Hepatocyte (in vitro differentiated cells): ENCODE data around the gene DVL1. TPM values are rescaled to one million over a fixed set of nuclear protein-coding genes. Genes with fewer than 3 reads are reported as not detected.

Experiments
- DNase-seq: peaks from one replicate; pipeline ENCODE4 v3.0.0-alpha.2; 2016; ENCODE audit warnings: low spot score
- H2AFZ ChIP-seq: fragments of 200-600 bp; sonication (generic); 2 replicates; pipeline ENCODE4 v1.6.0; 2016; ENCODE audit warnings: antibody characterized with exemption, mild to moderate bottlenecking
- H3K27ac ChIP-seq: fragments of 200-600 bp; sonication (generic); 2 replicates; pipeline ENCODE4 v1.5.1; 2016; ENCODE audit warnings: mild to moderate bottlenecking
- H3K27me3 ChIP-seq: fragments of 200-600 bp; sonication (generic); 2 replicates; pipeline ENCODE4 v1.6.1; 2016
- H3K36me3 ChIP-seq: fragments of 200-600 bp; sonication (generic); replicated peaks from 2 replicates; pipeline ENCODE4 v1.5.1; 2016; ENCODE audit warnings: low read depth; ENCODE audit not compliant: insufficient read depth
- H3K4me1 ChIP-seq: fragments of 200-600 bp; sonication (generic); 2 replicates; pipeline ENCODE4 v1.5.1; 2016; ENCODE audit warnings: mild to moderate bottlenecking, moderate library complexity; ENCODE audit not compliant: insufficient read depth
- H3K4me2 ChIP-seq: fragments of 200-600 bp; sonication (generic); 2 replicates; pipeline ENCODE4 v1.6.0; 2016
- H3K4me3 ChIP-seq: fragments of 200-600 bp; sonication (generic); 2 replicates; pipeline ENCODE4 v1.5.1; 2016; ENCODE audit warnings: mild to moderate bottlenecking
- H3K79me2 ChIP-seq: fragments of 200-600 bp; sonication (generic); 2 replicates; pipeline ENCODE4 v1.6.0; 2017; ENCODE audit warnings: mild to moderate bottlenecking
- H3K9me2 ChIP-seq: fragments of 200-600 bp; sonication (generic); replicated peaks from 2 replicates; pipeline ENCODE4 v1.6.0; 2017; ENCODE audit warnings: mild to moderate bottlenecking; ENCODE audit not compliant: insufficient read depth
- H3K9me3 ChIP-seq: fragments of 200-600 bp; sonication (generic); 2 replicates; pipeline ENCODE4 v1.5.1; 2016; ENCODE audit warnings: low read depth, mild to moderate bottlenecking
- H4K20me1 ChIP-seq: fragments of 200-600 bp; sonication (generic); 2 replicates; pipeline ENCODE4 v1.6.0; 2016; ENCODE audit warnings: mild to moderate bottlenecking; ENCODE audit not compliant: insufficient read depth, poor library complexity, severe bottlenecking
- CTCF ChIP-seq: fragments of 200-600 bp; sonication (generic); IDR thresholded peaks from 2 replicates; pipeline ENCODE4 v1.5.1; 2016; ENCODE audit warnings: antibody characterized with exemption, mild to moderate bottlenecking; ENCODE audit not compliant: poor library complexity
- EZH2 ChIP-seq: fragments of 200-600 bp; sonication (generic); IDR thresholded peaks from 2 replicates; pipeline ENCODE4 v1.6.1; 2016; ENCODE audit warnings: antibody characterized with exemption, mild to moderate bottlenecking, borderline replicate concordance
- EZH2phosphoT487 ChIP-seq: fragments of 200-600 bp; sonication (generic); IDR thresholded peaks from one replicate; pipeline ENCODE4 v1.6.1; 2018; ENCODE audit warnings: antibody characterized with exemption, mild to moderate bottlenecking, low read depth, moderate library complexity; ENCODE audit not compliant: unreplicated experiment, severe bottlenecking
- WGBS: methylation state at CpG from one replicate; pipeline ENCODE4 v1.1.6; 2016; ENCODE audit warnings: low lambda C conversion rate; ENCODE audit errors: missing lambda C conversion rate; 5-methylcytosine and 5-hydroxymethylcytosine counted together
- polyA plus RNA-seq: library from polyadenylated mRNA; unstranded; fragments of >200 nt; fragmentation: Nextera tagmentation; extraction: Ambion mirVana; gene quantifications from 2 replicates; pipeline ENCODE4 v1.2.1, GENCODE V29; 2016
- total RNA-seq: library from RNA; depleted of rRNA; stranded (reverse); fragments of >200 nt; gene quantifications from 2 replicates; pipeline ENCODE4 v1.2.3, GENCODE V29; 2014

Gene DVL1
- total and polyA plus RNA-seq, 2 experiments from 2014 or later, result 49.1 to 61.6 TPM

DNA sequence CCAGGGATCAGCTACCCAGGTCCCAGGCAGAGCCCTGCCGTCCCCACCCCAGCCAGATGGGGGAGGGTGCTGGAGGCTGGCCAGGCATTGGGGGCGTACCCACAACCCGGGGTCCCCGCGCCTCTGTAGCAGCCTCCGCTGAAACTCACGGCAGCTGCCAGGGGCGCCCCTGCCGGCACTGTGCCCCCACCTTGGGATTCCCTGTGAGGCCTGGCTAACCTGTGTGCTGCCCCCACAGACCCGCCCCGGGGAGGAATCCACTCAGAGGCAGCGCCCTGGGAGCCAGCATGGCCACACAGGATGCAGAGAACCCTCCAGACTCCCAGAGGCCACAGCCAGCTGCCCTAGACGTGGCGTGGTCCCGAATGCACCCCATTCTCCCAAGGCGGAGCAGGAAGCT, 3.8 kb downstream of the DVL1 start:
- H3K9me2 ChIP-seq, result no peaks in the 10 kb centered on the region
- H3K27me3 ChIP-seq, result no peaks in the 10 kb centered on the region
- TF ChIP-seq CTCF (no peak), EZH2phosphoT487 (no peak), EZH2 (no peak)
- peak overlapping the region; percentile 27 for H3K27ac ChIP-seq
- no peaks in the 10 kb centered on the region for H3K9me3 ChIP-seq
- peaks cover 42% of the 10 kb centered on the region for H4K20me1 ChIP-seq
- WGBS, result 84% methylated on average over 10 of the region's 16 CpGs
- H3K4me3 ChIP-seq, result no peak overlapping the region
- no peaks in the 10 kb centered on the region for H3K36me3 ChIP-seq
- peak overlapping the region; percentile 57 for H3K4me2 ChIP-seq
- no peak overlapping the region for H2AFZ ChIP-seq
- H3K79me2 ChIP-seq, result peaks cover 63% of the 10 kb centered on the region
- no peak for DNase-seq
- peaks cover 39% of the 10 kb centered on the region for H3K4me1 ChIP-seq

DNA sequence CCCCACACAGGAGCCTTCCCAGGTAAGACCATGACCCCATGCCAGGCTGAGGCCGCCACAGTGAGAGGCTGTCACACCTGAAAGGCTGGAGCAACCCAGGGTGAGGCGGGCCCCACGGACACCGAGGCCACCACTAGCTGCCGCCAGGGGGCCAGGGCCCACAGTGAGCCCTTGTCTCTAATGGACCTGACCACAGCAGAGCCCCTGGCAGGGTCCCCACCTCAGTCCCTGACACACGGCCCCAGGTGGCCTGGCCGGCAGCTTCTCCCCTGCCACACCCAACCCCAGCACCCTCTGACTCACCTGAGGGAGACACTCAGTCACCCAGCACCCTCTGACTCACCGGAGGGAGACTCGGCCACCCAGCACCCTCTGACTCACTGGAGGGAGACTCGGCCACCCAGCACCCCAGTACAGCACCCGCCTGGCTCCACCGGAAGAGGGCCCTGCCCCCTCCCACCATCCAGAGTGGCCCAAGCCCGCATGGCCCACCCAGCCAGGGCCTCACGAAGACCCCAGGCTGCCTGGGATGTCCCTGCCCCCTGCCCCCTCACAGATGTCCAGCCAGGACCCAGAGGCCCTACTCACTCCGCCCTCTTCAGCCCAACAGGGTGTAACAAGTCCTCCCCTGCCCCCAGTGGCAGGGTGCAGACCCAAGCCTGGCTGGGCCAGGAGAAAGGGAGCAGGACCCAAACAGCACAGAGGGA, 4.4 kb downstream of the DVL1 start:
- peak overlapping the region; percentile 57 for H3K4me2 ChIP-seq
- H3K79me2 ChIP-seq, result peaks cover 63% of the 10 kb centered on the region
- no peaks in the 10 kb centered on the region for H3K9me2 ChIP-seq
- peak; percentile 77 for DNase-seq
- peak overlapping the region; percentile 27 for H3K27ac ChIP-seq
- no peaks in the 10 kb centered on the region for H3K27me3 ChIP-seq
- no peaks in the 10 kb centered on the region for H3K9me3 ChIP-seq
- H3K4me3 ChIP-seq, result no peak overlapping the region
- H4K20me1 ChIP-seq, result peaks cover 42% of the 10 kb centered on the region
- no peaks in the 10 kb centered on the region for H3K36me3 ChIP-seq
- 72% methylated on average over 10 of the region's 15 CpGs for WGBS
- peaks cover 39% of the 10 kb centered on the region for H3K4me1 ChIP-seq
- no peak overlapping the region for H2AFZ ChIP-seq
- TF ChIP-seq EZH2phosphoT487, result no peak
- TF ChIP-seq CTCF, result peak; percentile 46

DNA sequence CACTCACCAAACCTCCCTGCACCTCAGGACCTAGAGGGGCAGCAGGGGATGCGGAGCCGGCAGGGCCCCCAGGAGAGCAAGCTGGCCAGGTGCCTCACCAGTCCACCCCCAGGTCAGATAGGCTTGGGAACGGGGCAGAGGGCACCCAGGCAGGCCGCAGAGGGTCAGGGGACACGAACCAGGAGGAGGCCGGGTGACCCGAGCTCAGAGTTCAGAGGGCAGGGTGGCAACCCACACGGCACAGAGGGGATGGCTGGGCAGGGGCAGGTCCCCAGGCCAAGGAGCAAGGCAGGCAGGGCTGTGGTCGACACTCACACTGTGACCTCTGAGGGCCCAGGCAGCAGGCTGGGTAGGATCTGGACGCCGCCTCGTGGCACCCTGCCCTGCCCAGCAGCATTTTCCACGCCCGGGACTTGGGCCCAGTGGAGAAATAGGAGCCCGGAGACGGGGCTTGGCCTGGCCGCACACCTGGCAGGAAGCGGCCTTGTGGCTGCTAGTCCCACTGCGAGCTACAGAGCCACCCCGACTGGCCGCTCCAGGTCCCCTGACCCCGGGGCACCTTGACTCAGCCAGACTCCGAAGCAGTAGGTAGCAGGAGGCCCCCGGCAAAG, 5.3 kb downstream of the DVL1 start:
- Histone ChIP-seq H2AFZ (no peak overlapping the region), H3K27ac (no peak overlapping the region), H3K4me2 (no peak overlapping the region), H3K79me2 (peaks cover 63% of the 10 kb centered on the region), H3K27me3 (no peaks in the 10 kb centered on the region), H3K4me3 (no peak overlapping the region), H3K36me3 (no peaks in the 10 kb centered on the region), H3K9me3 (no peaks in the 10 kb centered on the region), H3K9me2 (no peaks in the 10 kb centered on the region), H3K4me1 (peaks cover 39% of the 10 kb centered on the region), H4K20me1 (peaks cover 42% of the 10 kb centered on the region)
- no peak for TF ChIP-seq CTCF
- 96% methylated on average over 24 of the region's 24 CpGs for WGBS
- DNase-seq, result no peak
